GM23248 (cell line): ENCODE results near the gene TSPAN14. TPM values are rescaled to one million over a fixed set of nuclear protein-coding genes. Genes with fewer than 3 reads are reported as not detected.

Experiments used
- DNase-seq: peaks from one replicate; pipeline ENCODE4 v3.0.0-alpha.2; 2015
- H2AFZ ChIP-seq: fragments of 200-600 bp; sonication (generic); 2 replicates; pipeline ENCODE4 v1.6.1; 2016; ENCODE audit warnings: antibody characterized with exemption
- H3F3A ChIP-seq: fragments of 200-600 bp; sonication (generic); 2 replicates; pipeline ENCODE4 v1.6.1; 2016; ENCODE audit warnings: mild to moderate bottlenecking, antibody characterized with exemption, mixed run types; ENCODE audit not compliant: insufficient read depth
- H3K27ac ChIP-seq: fragments of 200-600 bp; sonication (generic); 2 replicates; pipeline ENCODE4 v1.5.1; 2016; ENCODE audit warnings: mild to moderate bottlenecking
- H3K27me3 ChIP-seq: fragments of 200-600 bp; sonication (generic); replicated peaks from 2 replicates; pipeline ENCODE4 v1.6.1; 2016; ENCODE audit warnings: mild to moderate bottlenecking; ENCODE audit not compliant: insufficient read depth
- H3K36me3 ChIP-seq: fragments of 200-600 bp; sonication (generic); 2 replicates; pipeline ENCODE4 v1.6.1; 2016; ENCODE audit warnings: low read depth, mild to moderate bottlenecking
- H3K4me1 ChIP-seq: fragments of 200-600 bp; sonication (generic); 2 replicates; pipeline ENCODE4 v1.6.1; 2016; ENCODE audit warnings: mild to moderate bottlenecking; ENCODE audit not compliant: insufficient read depth
- H3K4me2 ChIP-seq: fragments of 200-600 bp; sonication (generic); one replicate; pipeline ENCODE4 v1.6.1; 2016; ENCODE audit warnings: mild to moderate bottlenecking; ENCODE audit not compliant: unreplicated experiment
- H3K4me3 ChIP-seq: fragments of 200-600 bp; sonication (generic); 2 replicates; pipeline ENCODE4 v1.5.1; 2016; ENCODE audit warnings: mild to moderate bottlenecking
- H3K79me2 ChIP-seq: fragments of 200-600 bp; sonication (generic); 2 replicates; pipeline ENCODE4 v1.6.1; 2016; ENCODE audit warnings: mild to moderate bottlenecking; ENCODE audit not compliant: insufficient read depth
- H3K9ac ChIP-seq: fragments of 200-600 bp; sonication (generic); 2 replicates; pipeline ENCODE4 v1.6.1; 2016; ENCODE audit warnings: mild to moderate bottlenecking
- H3K9me2 ChIP-seq: fragments of 200-600 bp; sonication (generic); 2 replicates; pipeline ENCODE4 v1.6.1; 2016; ENCODE audit warnings: mixed run types, mild to moderate bottlenecking, moderate library complexity; ENCODE audit not compliant: insufficient read depth
- H3K9me3 ChIP-seq: fragments of 200-600 bp; sonication (generic); one replicate; pipeline ENCODE4 v1.6.1; 2017; ENCODE audit warnings: low read depth
- H4K20me1 ChIP-seq: fragments of 200-600 bp; sonication (generic); 2 replicates; pipeline ENCODE4 v1.6.0; 2016; ENCODE audit not compliant: insufficient read depth
- EZH2 ChIP-seq: fragments of 200-600 bp; sonication (generic); IDR thresholded peaks from 2 replicates; pipeline ENCODE4 v1.6.1; 2018; ENCODE audit warnings: antibody characterized with exemption, mild to moderate bottlenecking; ENCODE audit not compliant: insufficient read depth, poor library complexity, severe bottlenecking
- EZH2phosphoT487 ChIP-seq: fragments of 200-600 bp; sonication (generic); IDR thresholded peaks from 2 replicates; pipeline ENCODE4 v1.6.1; 2018; ENCODE audit warnings: antibody characterized with exemption, moderate library complexity, mild to moderate bottlenecking, low read depth; ENCODE audit not compliant: insufficient read depth
- WGBS, 2 experiments: methylation state at CpG; one replicate each; pipeline ENCODE4 v1.1.6; 2015 to 2017; ENCODE audit warnings: low lambda C conversion rate in 2 of 2, low coverage in 1 of 2; ENCODE audit errors: missing lambda C conversion rate in 2 of 2; 5-methylcytosine and 5-hydroxymethylcytosine counted together
- in situ Hi-C: fragments of 300-500 bp; cut with MboI; formaldehyde crosslinking; loops from 2 replicates; pipeline ENCODE4 v1.15.0; 2020
- polyA plus RNA-seq: library from polyadenylated mRNA; unstranded; fragments of >200 nt; fragmentation: Nextera tagmentation; extraction: Ambion mirVana; gene quantifications from 2 replicates; pipeline ENCODE4 v1.2.1, GENCODE V29; 2016
- total RNA-seq: library from RNA; depleted of rRNA; stranded (reverse); fragments of >200 nt; shearing (Covaris generic); gene quantifications from 2 replicates; pipeline ENCODE4 v1.2.3, GENCODE V29; 2014

The TSPAN14 gene
- total and polyA plus RNA-seq, 2 experiments from 2014 or later = 14.1 to 23.7 TPM

GRCh38 chr10:80454513-80455460 lies 677 bp downstream of the TSPAN14 start:
- H3F3A ChIP-seq = peaks cover 25% of the 10 kb centered on the region
- peak overlapping the region; percentile 84 for H3K9ac ChIP-seq
- peaks cover 44% of the 10 kb centered on the region for H3K79me2 ChIP-seq
- no peaks in the 10 kb centered on the region for H3K27me3 ChIP-seq
- peak overlapping the region; percentile 83 for H2AFZ ChIP-seq
- H3K27ac ChIP-seq = peak overlapping the region; percentile 57
- peak overlapping the region; percentile 78 for H3K4me3 ChIP-seq
- no peaks in the 10 kb centered on the region for H3K9me3 ChIP-seq
- peaks cover 27% of the 10 kb centered on the region for H3K4me1 ChIP-seq
- peak; percentile 62 for DNase-seq
- H4K20me1 ChIP-seq = no peaks in the 10 kb centered on the region
- in situ Hi-C loops = no loop called here
- H3K36me3 ChIP-seq = no peaks in the 10 kb centered on the region
- WGBS, 2 experiments = 2% methylated on average over 65 to 79 of the region's 81 CpGs
- no peak for TF ChIP-seq EZH2
- TF ChIP-seq EZH2phosphoT487 = no peak
- H3K9me2 ChIP-seq = no peaks in the 10 kb centered on the region
- H3K4me2 ChIP-seq = peak overlapping the region; percentile 90

DNA sequence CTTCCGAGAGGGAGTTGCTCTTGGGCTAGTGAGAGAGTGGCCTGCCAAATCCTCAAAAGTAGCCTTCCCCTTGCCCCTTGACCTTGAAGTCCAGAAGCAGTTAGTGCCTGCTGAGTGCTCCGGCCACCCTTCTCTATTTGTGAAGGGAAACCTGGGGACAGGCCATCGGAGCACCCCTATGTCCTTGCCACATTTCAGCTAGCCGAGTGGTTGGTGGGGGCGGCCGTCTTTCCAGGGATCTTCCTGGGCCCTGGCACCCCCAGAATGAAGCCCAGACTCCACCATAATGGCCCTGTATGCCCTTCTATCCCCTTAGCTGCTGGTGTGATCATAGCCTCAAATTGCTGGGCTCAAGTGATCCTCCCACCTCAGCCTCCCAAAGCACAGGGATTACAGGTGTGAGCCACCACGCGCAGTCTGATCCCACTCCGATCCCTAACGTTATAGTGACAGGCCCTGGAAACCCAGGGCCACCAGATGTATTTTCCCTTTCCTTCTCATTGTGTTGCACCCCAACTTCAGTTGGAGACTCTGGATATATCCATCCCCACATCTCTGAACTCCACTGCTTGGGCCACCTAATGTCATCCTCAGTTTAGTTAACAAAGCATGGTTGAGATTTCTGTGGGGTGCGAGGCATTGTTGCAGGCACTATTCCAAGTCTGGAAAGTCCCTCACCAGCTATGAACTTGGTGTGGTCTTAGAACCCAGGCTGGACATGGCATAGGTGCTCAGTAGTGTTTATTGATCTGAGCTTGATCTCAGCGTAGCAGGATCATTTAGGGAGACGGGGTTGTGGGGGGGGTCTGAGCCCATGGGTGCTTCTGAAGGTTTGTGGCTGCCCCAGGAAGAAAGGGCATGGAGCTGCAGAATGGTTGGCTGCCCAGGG lies 1.6 kb downstream of the TSPAN14 start:
- 85% methylated on average over 13 of the region's 13 CpGs for WGBS, 2 experiments
- no peak overlapping the region for H2AFZ ChIP-seq
- peak overlapping the region; percentile 90 for H3K4me2 ChIP-seq

GRCh38 chr10:80457554-80458262 lies 3.6 kb downstream of the TSPAN14 start:
- H3K4me3 ChIP-seq = no peak overlapping the region
- TF ChIP-seq EZH2phosphoT487 (no peak), EZH2 (no peak)
- H3F3A ChIP-seq = peaks cover 28% of the 10 kb centered on the region
- no peaks in the 10 kb centered on the region for H3K36me3 ChIP-seq
- H3K9ac ChIP-seq = no peak overlapping the region
- 94 to 96% methylated on average over 8 of the region's 8 CpGs for WGBS, 2 experiments
- H3K79me2 ChIP-seq = peaks cover 73% of the 10 kb centered on the region
- H2AFZ ChIP-seq = no peak overlapping the region
- peaks cover 51% of the 10 kb centered on the region for H3K4me1 ChIP-seq
- H3K9me3 ChIP-seq = no peaks in the 10 kb centered on the region
- H4K20me1 ChIP-seq = no peaks in the 10 kb centered on the region
- H3K4me2 ChIP-seq = no peak overlapping the region
- H3K9me2 ChIP-seq = no peaks in the 10 kb centered on the region
- H3K27ac ChIP-seq = no peak overlapping the region
- no peaks in the 10 kb centered on the region for H3K27me3 ChIP-seq
- no peak for DNase-seq
- in situ Hi-C loops = no loop called here

More for the DNA sequence above, 1.6 kb downstream of the TSPAN14 start:
- Histone ChIP-seq H3K4me1 (peaks cover 36% of the 10 kb centered on the region), H3K9me2 (no peaks in the 10 kb centered on the region), H3K9ac (peak overlapping the region; percentile 84), H3K27me3 (no peaks in the 10 kb centered on the region), H3K79me2 (peaks cover 53% of the 10 kb centered on the region), H3F3A (peaks cover 30% of the 10 kb centered on the region), H3K27ac (no peak overlapping the region), H3K9me3 (no peaks in the 10 kb centered on the region), H3K4me3 (peak overlapping the region; percentile 78), H3K36me3 (no peaks in the 10 kb centered on the region), H4K20me1 (no peaks in the 10 kb centered on the region)
- no peak for TF ChIP-seq EZH2
- no peak for TF ChIP-seq EZH2phosphoT487
- in situ Hi-C loops = no loop called here
- no peak for DNase-seq

GRCh38 chr10:80458263-80458625 lies 4.1 kb downstream of the TSPAN14 start:
- Histone ChIP-seq H4K20me1 (no peaks in the 10 kb centered on the region), H3K4me3 (no peak overlapping the region), H3F3A (peaks cover 31% of the 10 kb centered on the region), H3K79me2 (peaks cover 78% of the 10 kb centered on the region), H3K9me3 (no peaks in the 10 kb centered on the region), H3K4me1 (peaks cover 57% of the 10 kb centered on the region), H3K9me2 (no peaks in the 10 kb centered on the region), H2AFZ (no peak overlapping the region), H3K36me3 (no peaks in the 10 kb centered on the region), H3K27me3 (no peaks in the 10 kb centered on the region), H3K4me2 (peak overlapping the region; percentile 60), H3K9ac (peak overlapping the region; percentile 58), H3K27ac (peak overlapping the region; percentile 65)
- 53 to 58% methylated on average over 4 of the region's 4 CpGs for WGBS, 2 experiments
- in situ Hi-C loops = no loop called here
- no peak for TF ChIP-seq EZH2
- no peak for TF ChIP-seq EZH2phosphoT487
- no peak for DNase-seq
